ENCODE data around the gene BABAM2.

The BABAM2 gene

DNA sequence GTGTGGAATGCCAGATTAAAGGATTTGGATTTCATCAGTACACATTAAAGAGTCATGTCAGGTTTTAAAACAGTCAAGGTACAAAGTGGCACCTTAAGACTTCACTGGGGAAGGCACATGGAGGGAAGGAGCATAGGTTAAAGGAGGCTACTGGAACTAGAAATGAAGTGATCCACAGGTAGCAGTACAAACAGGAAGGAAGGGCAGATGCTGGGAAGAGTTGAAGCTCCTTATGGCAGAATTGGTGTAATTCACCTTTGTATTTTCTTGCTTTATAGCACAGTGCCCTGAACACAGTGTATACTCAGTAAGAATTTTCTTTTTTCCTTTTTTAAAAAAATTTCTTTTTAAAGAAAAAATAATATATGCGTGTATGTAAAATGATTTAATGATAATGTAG, 177.1 kb downstream of the BABAM2 start:
- no peaks in the 10 kb centered on the region for H3K36me3 ChIP-seq (ENCODE audit: control insufficient read depth in 2 of 2, insufficient read depth in 1 of 2, low read length in 2 of 2)
- no peak for TF ChIP-seq ZNF473 (tag by site-specific recombination; IDR thresholded peaks at IDR 0.05)
- 0 out of 2 replicates have a peak, but pooled peaks have one; percentile 46 for TF ChIP-seq SCRT2 (tag by site-specific recombination; IDR thresholded peaks at IDR 0.05)
- no peaks in the 10 kb centered on the region for H3K9me3 ChIP-seq (ENCODE audit: control insufficient read depth, insufficient read depth, low read depth, low read length)
- no peaks in the 10 kb centered on the region for H3K4me1 ChIP-seq (ENCODE audit: control insufficient read depth, insufficient read depth, low read length)
- CTCF ChIA-PET = no interaction called here
- H3K27ac ChIP-seq (ENCODE audit: extremely low read depth, low read depth, low read length) = no peak overlapping the region
- no peak overlapping the region for H3K4me3 ChIP-seq (ENCODE audit: low read depth, low read length)
- POLR2A ChIA-PET = no interaction called here

DNA sequence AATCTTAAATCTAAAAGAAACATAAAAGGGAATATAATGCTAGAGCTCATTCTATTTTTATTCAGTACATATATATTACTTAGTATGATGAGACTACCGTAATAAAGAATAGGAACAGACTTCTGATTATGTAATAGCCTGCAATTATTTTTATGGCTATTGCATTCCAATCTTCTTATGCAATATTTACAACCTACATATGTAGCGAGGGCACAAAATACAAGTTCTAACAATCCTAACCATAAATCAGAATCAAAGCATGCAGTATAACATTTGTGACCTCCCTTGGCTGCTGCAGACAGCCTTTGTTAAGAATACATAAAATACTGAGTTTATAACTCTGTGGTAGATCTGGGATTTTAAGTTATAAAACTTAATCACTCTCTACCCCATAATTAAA, 177.6 kb downstream of the BABAM2 start:
- TF ChIP-seq, protein P1, sequence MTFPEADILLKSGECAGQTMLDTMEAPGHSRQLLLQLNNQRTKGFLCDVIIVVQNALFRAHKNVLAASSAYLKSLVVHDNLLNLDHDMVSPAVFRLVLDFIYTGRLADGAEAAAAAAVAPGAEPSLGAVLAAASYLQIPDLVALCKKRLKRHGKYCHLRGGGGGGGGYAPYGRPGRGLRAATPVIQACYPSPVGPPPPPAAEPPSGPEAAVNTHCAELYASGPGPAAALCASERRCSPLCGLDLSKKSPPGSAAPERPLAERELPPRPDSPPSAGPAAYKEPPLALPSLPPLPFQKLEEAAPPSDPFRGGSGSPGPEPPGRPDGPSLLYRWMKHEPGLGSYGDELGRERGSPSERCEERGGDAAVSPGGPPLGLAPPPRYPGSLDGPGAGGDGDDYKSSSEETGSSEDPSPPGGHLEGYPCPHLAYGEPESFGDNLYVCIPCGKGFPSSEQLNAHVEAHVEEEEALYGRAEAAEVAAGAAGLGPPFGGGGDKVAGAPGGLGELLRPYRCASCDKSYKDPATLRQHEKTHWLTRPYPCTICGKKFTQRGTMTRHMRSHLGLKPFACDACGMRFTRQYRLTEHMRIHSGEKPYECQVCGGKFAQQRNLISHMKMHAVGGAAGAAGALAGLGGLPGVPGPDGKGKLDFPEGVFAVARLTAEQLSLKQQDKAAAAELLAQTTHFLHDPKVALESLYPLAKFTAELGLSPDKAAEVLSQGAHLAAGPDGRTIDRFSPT (tag by site-specific recombination; IDR thresholded peaks at IDR 0.05) = peak; percentile 59; the same call in 1 of the 2 replicates
- 0 out of 2 replicates have a peak, but pooled peaks have one; percentile 17 for TF ChIP-seq ZNF366 (tag by site-specific recombination; conservative IDR thresholded peaks at IDR 0.05)
- TF ChIP-seq ZNF560 (tag by site-specific recombination; IDR thresholded peaks at IDR 0.05; ENCODE audit: borderline replicate concordance) = no peak
- peak; percentile 59 for TF ChIP-seq ZEB2 (tag by site-specific recombination; IDR thresholded peaks at IDR 0.05)
- TF ChIP-seq, protein P2, sequence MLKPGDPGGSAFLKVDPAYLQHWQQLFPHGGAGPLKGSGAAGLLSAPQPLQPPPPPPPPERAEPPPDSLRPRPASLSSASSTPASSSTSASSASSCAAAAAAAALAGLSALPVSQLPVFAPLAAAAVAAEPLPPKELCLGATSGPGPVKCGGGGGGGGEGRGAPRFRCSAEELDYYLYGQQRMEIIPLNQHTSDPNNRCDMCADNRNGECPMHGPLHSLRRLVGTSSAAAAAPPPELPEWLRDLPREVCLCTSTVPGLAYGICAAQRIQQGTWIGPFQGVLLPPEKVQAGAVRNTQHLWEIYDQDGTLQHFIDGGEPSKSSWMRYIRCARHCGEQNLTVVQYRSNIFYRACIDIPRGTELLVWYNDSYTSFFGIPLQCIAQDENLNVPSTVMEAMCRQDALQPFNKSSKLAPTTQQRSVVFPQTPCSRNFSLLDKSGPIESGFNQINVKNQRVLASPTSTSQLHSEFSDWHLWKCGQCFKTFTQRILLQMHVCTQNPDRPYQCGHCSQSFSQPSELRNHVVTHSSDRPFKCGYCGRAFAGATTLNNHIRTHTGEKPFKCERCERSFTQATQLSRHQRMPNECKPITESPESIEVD (tag by site-specific recombination; IDR thresholded peaks at IDR 0.05) = peak; percentile 71
- no peak for TF ChIP-seq ZNF785 (tag by site-specific recombination; IDR thresholded peaks at IDR 0.05)
- TF ChIP-seq, protein P3, sequence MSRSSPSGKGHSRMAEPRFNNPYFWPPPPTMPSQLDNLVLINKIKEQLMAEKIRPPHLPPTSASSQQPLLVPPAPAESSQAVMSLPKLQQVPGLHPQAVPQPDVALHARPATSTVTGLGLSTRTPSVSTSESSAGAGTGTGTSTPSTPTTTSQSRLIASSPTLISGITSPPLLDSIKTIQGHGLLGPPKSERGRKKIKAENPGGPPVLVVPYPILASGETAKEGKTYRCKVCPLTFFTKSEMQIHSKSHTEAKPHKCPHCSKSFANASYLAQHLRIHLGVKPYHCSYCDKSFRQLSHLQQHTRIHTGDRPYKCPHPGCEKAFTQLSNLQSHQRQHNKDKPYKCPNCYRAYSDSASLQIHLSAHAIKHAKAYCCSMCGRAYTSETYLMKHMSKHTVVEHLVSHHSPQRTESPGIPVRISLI (tag by site-specific recombination; IDR thresholded peaks at IDR 0.05) = peak; percentile 47
- peak; percentile 81 for TF ChIP-seq SP7 (tag by site-specific recombination; IDR thresholded peaks at IDR 0.05)
- TF ChIP-seq RBAK (tag by site-specific recombination; IDR thresholded peaks at IDR 0.05) = no peak
- no peak for TF ChIP-seq ZNF530 (tag by site-specific recombination; IDR thresholded peaks at IDR 0.05; ENCODE audit: low read depth)
- no peak for TF ChIP-seq ZNF677 (tag by site-specific recombination; IDR thresholded peaks at IDR 0.05)
- 0 out of 2 replicates have a peak, but pooled peaks have one; percentile 33 for TF ChIP-seq ZNF629 (tag by site-specific recombination; IDR thresholded peaks at IDR 0.05)
- 0 out of 2 replicates have a peak, but pooled peaks have one; percentile 27 for TF ChIP-seq ZXDB (tag by site-specific recombination; IDR thresholded peaks at IDR 0.05)
- TF ChIP-seq, protein P4, sequence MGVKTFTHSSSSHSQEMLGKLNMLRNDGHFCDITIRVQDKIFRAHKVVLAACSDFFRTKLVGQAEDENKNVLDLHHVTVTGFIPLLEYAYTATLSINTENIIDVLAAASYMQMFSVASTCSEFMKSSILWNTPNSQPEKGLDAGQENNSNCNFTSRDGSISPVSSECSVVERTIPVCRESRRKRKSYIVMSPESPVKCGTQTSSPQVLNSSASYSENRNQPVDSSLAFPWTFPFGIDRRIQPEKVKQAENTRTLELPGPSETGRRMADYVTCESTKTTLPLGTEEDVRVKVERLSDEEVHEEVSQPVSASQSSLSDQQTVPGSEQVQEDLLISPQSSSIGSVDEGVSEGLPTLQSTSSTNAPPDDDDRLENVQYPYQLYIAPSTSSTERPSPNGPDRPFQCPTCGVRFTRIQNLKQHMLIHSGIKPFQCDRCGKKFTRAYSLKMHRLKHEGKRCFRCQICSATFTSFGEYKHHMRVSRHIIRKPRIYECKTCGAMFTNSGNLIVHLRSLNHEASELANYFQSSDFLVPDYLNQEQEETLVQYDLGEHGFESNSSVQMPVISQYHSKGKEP (tag by site-specific recombination; IDR thresholded peaks at IDR 0.05) = peak; percentile 41; the same call in 1 of the 2 replicates
- peak; percentile 17; the same call in 1 of the 2 replicates for TF ChIP-seq OSR2 (tag by site-specific recombination; IDR thresholded peaks at IDR 0.05)
- TF ChIP-seq, protein P5, sequence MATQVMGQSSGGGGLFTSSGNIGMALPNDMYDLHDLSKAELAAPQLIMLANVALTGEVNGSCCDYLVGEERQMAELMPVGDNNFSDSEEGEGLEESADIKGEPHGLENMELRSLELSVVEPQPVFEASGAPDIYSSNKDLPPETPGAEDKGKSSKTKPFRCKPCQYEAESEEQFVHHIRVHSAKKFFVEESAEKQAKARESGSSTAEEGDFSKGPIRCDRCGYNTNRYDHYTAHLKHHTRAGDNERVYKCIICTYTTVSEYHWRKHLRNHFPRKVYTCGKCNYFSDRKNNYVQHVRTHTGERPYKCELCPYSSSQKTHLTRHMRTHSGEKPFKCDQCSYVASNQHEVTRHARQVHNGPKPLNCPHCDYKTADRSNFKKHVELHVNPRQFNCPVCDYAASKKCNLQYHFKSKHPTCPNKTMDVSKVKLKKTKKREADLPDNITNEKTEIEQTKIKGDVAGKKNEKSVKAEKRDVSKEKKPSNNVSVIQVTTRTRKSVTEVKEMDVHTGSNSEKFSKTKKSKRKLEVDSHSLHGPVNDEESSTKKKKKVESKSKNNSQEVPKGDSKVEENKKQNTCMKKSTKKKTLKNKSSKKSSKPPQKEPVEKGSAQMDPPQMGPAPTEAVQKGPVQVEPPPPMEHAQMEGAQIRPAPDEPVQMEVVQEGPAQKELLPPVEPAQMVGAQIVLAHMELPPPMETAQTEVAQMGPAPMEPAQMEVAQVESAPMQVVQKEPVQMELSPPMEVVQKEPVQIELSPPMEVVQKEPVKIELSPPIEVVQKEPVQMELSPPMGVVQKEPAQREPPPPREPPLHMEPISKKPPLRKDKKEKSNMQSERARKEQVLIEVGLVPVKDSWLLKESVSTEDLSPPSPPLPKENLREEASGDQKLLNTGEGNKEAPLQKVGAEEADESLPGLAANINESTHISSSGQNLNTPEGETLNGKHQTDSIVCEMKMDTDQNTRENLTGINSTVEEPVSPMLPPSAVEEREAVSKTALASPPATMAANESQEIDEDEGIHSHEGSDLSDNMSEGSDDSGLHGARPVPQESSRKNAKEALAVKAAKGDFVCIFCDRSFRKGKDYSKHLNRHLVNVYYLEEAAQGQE (tag by site-specific recombination; IDR thresholded peaks at IDR 0.05) = no peak
- TF ChIP-seq ZBTB17 (tag by site-specific recombination; IDR thresholded peaks at IDR 0.05) = no peak
- POLR2A ChIA-PET = no interaction called here

More for the DNA sequence above, 177.6 kb downstream of the BABAM2 start:
- Histone ChIP-seq H3K27ac (ENCODE audit: extremely low read depth, low read depth, low read length) (no peak overlapping the region), H3K9me3 (ENCODE audit: control insufficient read depth, insufficient read depth, low read depth, low read length) (no peaks in the 10 kb centered on the region), H3K4me1 (ENCODE audit: control insufficient read depth, insufficient read depth, low read length) (no peaks in the 10 kb centered on the region), H3K4me3 (ENCODE audit: low read depth, low read length) (no peak overlapping the region), H3K36me3 (ENCODE audit: control insufficient read depth in 2 of 2, insufficient read depth in 1 of 2, low read length in 2 of 2) (no peaks in the 10 kb centered on the region)
- CTCF ChIA-PET = interaction anchor here (0.7 kb wide), 1 partner anchor 41 kb away, joined by 3 read pairs; no protein-coding TSS in a partner anchor
